Endodermal cell (in vitro differentiated cells): Measurements from ENCODE around the gene MIX23. TPM values are rescaled to one million over a fixed set of nuclear protein-coding genes. Genes with fewer than 3 reads are reported as not detected.

Experiments used
- DNase-seq: peaks from one replicate; pipeline ENCODE4 v3.0.0-alpha.2; 2017
- H3K27ac ChIP-seq: 2 replicates; pipeline ENCODE4 v1.5.1; 2013; ENCODE audit warnings: mild to moderate bottlenecking, low read depth, low read length, moderate library complexity
- H3K27me3 ChIP-seq: 2 replicates; pipeline ENCODE4 v1.6.1; 2013; ENCODE audit warnings: mild to moderate bottlenecking, low read length, moderate library complexity; ENCODE audit not compliant: insufficient read depth, control insufficient read depth, poor library complexity, severe bottlenecking
- H3K36me3 ChIP-seq: 2 replicates; pipeline ENCODE4 v1.7.0; 2013; ENCODE audit warnings: mild to moderate bottlenecking, low read length, moderate library complexity; ENCODE audit not compliant: control insufficient read depth, insufficient read depth
- H3K4me1 ChIP-seq: one replicate; pipeline ENCODE4 v1.7.0; 2013; ENCODE audit warnings: low read length; ENCODE audit not compliant: control insufficient read depth, insufficient read depth
- H3K4me3 ChIP-seq: 2 replicates; pipeline ENCODE4 v1.5.1; 2013; ENCODE audit warnings: mild to moderate bottlenecking, low read length, moderate library complexity
- H3K9ac ChIP-seq: 2 replicates; pipeline ENCODE4 v1.6.1; 2013; ENCODE audit warnings: mild to moderate bottlenecking, low read length, moderate library complexity; ENCODE audit not compliant: poor library complexity, severe bottlenecking; ENCODE audit errors: extremely low read depth
- H3K9me3 ChIP-seq: 2 replicates; pipeline ENCODE4 v1.6.1; 2013; ENCODE audit warnings: mild to moderate bottlenecking, low read length, moderate library complexity; ENCODE audit not compliant: control insufficient read depth
- H3K27ac Mint-ChIP-seq: 2 replicates; pipeline ENCODE4 v1.8.0; 2020; ENCODE audit warnings: mixed read lengths
- H3K27me3 Mint-ChIP-seq: 2 replicates; pipeline ENCODE4 v1.8.0; 2021; ENCODE audit warnings: mild to moderate bottlenecking, mixed read lengths; ENCODE audit not compliant: insufficient read depth
- H3K36me3 Mint-ChIP-seq: 2 replicates; pipeline ENCODE4 v1.8.0; 2020; ENCODE audit warnings: low read depth, mixed read lengths
- H3K4me1 Mint-ChIP-seq: 2 replicates; pipeline ENCODE4 v1.8.0; 2020; ENCODE audit warnings: mixed read lengths
- H3K4me3 Mint-ChIP-seq: 2 replicates; pipeline ENCODE4 v1.8.0; 2020; ENCODE audit warnings: mild to moderate bottlenecking, moderate library complexity, mixed read lengths
- H3K9me3 Mint-ChIP-seq: 2 replicates; pipeline ENCODE4 v1.8.0; 2020; ENCODE audit warnings: mild to moderate bottlenecking, mixed read lengths
- CTCF ChIP-seq: fragments of 200-600 bp; sonication (generic); conservative IDR thresholded peaks from 2 replicates; pipeline ENCODE4 v1.5.0; 2021; ENCODE audit warnings: antibody characterized with exemption, mild to moderate bottlenecking
- WGBS, 2 experiments: methylation state at CpG; one replicate each; pipeline versions ENCODE4 v1.1.5 to v1.1.7; 2013; ENCODE audit warnings: missing lambda C conversion rate in 2 of 2, mixed read lengths in 1 of 2; ENCODE audit not compliant: insufficient coverage in 1 of 2, insufficient read length in 1 of 2; 5-methylcytosine and 5-hydroxymethylcytosine counted together
- total RNA-seq, 2 donors: library from RNA; stranded (reverse); fragmentation: NEBNext Ultra II Directional in 1 of 2; extraction: Animal tissue kit (Norgen Biotek cat#: 25700) in 1 of 2; gene quantifications; 2 replicates in 1 of 2; 3 replicates in 1 of 2; pipeline ENCODE4 v1.2.1, GENCODE V29; 2021

Gene MIX23
- total RNA-seq, 2 donors from 2014 or later: 54.1 to 62.6 TPM

GRCh38 chr3:122350814-122351418 is 32.1 kb downstream of the MIX23 start:
- H3K4me3 Mint-ChIP-seq: no peak overlapping the region
- Histone ChIP-seq H3K27ac (no peak overlapping the region), H3K4me1 (no peaks in the 10 kb centered on the region), H3K9ac (no peak overlapping the region), H3K27me3 (no peaks in the 10 kb centered on the region), H3K36me3 (no peaks in the 10 kb centered on the region), H3K9me3 (no peaks in the 10 kb centered on the region), H3K4me3 (no peak overlapping the region)
- H3K4me1 Mint-ChIP-seq: no peaks in the 10 kb centered on the region
- DNase-seq: no peak
- no peak for TF ChIP-seq CTCF
- WGBS, 2 experiments: 91 to 93% methylated on average over 5 of the region's 5 CpGs
- no peak overlapping the region for H3K27ac Mint-ChIP-seq
- H3K36me3 Mint-ChIP-seq: no peaks in the 10 kb centered on the region
- peaks cover 3% of the 10 kb centered on the region for H3K9me3 Mint-ChIP-seq
- peaks cover 14% of the 10 kb centered on the region for H3K27me3 Mint-ChIP-seq

- no peak overlapping the region for H3K9ac ChIP-seq
- H3K36me3 ChIP-seq: no peaks in the 10 kb centered on the region
- no peak for DNase-seq
- no peaks in the 10 kb centered on the region for H3K36me3 Mint-ChIP-seq
- TF ChIP-seq CTCF: no peak
- H3K27me3 Mint-ChIP-seq: peaks cover 9% of the 10 kb centered on the region
- H3K4me1 ChIP-seq: no peaks in the 10 kb centered on the region
- no peaks in the 10 kb centered on the region for H3K4me1 Mint-ChIP-seq
- peaks cover 3% of the 10 kb centered on the region for H3K9me3 Mint-ChIP-seq
- no peaks in the 10 kb centered on the region for H3K27me3 ChIP-seq
- no peak overlapping the region for H3K27ac Mint-ChIP-seq
- WGBS, 2 experiments: 78 to 96% methylated on average over 1 of the region's 1 CpG
- H3K4me3 ChIP-seq: no peak overlapping the region
- no peaks in the 10 kb centered on the region for H3K9me3 ChIP-seq
- no peak overlapping the region for H3K4me3 Mint-ChIP-seq
- no peak overlapping the region for H3K27ac ChIP-seq
Observed at GRCh38 chr3:122349171-122349570, 33.9 kb downstream of the MIX23 start.

GRCh38 chr3:122343654-122344053 is 39.4 kb downstream of the MIX23 start:
- Mint-ChIP-seq H3K4me3 (no peak overlapping the region), H3K4me1 (no peaks in the 10 kb centered on the region)
- 80% methylated on average over 2 of the region's 2 CpGs; no CpG with 5 or more reads in 1 of the 2 experiments for WGBS, 2 experiments

More at GRCh38 chr3:122343654-122344053, 39.4 kb downstream of the MIX23 start:
- no peaks in the 10 kb centered on the region for H3K36me3 Mint-ChIP-seq
- Histone ChIP-seq H3K4me1 (no peaks in the 10 kb centered on the region), H3K9me3 (peaks cover 4% of the 10 kb centered on the region), H3K27me3 (no peaks in the 10 kb centered on the region), H3K27ac (no peak overlapping the region), H3K4me3 (no peak overlapping the region), H3K9ac (no peak overlapping the region), H3K36me3 (no peaks in the 10 kb centered on the region)
- peaks cover 10% of the 10 kb centered on the region for H3K9me3 Mint-ChIP-seq
- DNase-seq: no peak
- no peak for TF ChIP-seq CTCF
- H3K27ac Mint-ChIP-seq: no peak overlapping the region
- peaks cover 16% of the 10 kb centered on the region for H3K27me3 Mint-ChIP-seq
